Caco-2 (cell line): Measurements from ENCODE around the gene ARMS2. TPM values are rescaled to one million over a fixed set of nuclear protein-coding genes. Genes with fewer than 3 reads are reported as not detected.
A peak's percentile ranks its signal among the peaks of the same experiment; 100 is the strongest.

Experiments
- BruUV-seq: library from RNA; stranded (reverse); fragments of 400-500 nt; replicated peaks from 2 replicates; lab custom pipeline; 2021; lab: Mats Ljungman, UMichigan
- CTCF ChIA-PET: fragments of 300-600 bp; sonication (Branson Sonifier 250); formaldehyde crosslinking; loops from one replicate; lab custom pipeline; 2022; ENCODE audit warnings: antibody characterized with exemption; lab: Charles Lee
- POLR2A ChIA-PET: fragments of 300-600 bp; sonication (Branson Sonifier 250); formaldehyde crosslinking; loops from one replicate; lab custom pipeline; 2022; ENCODE audit warnings: antibody characterized with exemption; lab: Charles Lee
- DNase-seq, 2 experiments: peaks; one replicate each; pipeline versions ENCODE4 v3.0.0 to v3.0.0-alpha.2; 2020 to 2022
- H3K27me3 ChIP-seq: replicated peaks from 2 replicates; pipeline ENCODE4 v1.6.0; 2011; ENCODE audit warnings: low read length; ENCODE audit not compliant: control insufficient read depth, insufficient read depth
- H3K36me3 ChIP-seq: 2 replicates; pipeline ENCODE4 v1.5.1; 2011; ENCODE audit warnings: low read length; ENCODE audit not compliant: control insufficient read depth, insufficient read depth
- H3K4me1 ChIP-seq: fragments of 250-450 bp; sonication (Bioruptor Pico); 2 replicates; pipeline ENCODE4 v1.5.1; 2020; ENCODE audit warnings: mild to moderate bottlenecking
- H3K4me3 ChIP-seq: 2 replicates; pipeline ENCODE4 v1.5.1; 2011; ENCODE audit warnings: low read depth, mild to moderate bottlenecking, control low read depth, low read length
- H3K9me3 ChIP-seq: fragments of 250-450 bp; sonication (Bioruptor Pico); 2 replicates; pipeline ENCODE4 v1.5.1; 2020; ENCODE audit warnings: mild to moderate bottlenecking, moderate library complexity
- H3K27ac Mint-ChIP-seq: one replicate; pipeline ENCODE4 v1.8.0; 2022; ENCODE audit warnings: mixed read lengths; ENCODE audit not compliant: unreplicated experiment
- H3K27me3 Mint-ChIP-seq: one replicate; pipeline ENCODE4 v1.8.0; 2022; ENCODE audit warnings: mixed read lengths; ENCODE audit not compliant: insufficient read depth, unreplicated experiment
- H3K36me3 Mint-ChIP-seq: one replicate; pipeline ENCODE4 v1.8.0; 2022; ENCODE audit warnings: mild to moderate bottlenecking, mixed read lengths; ENCODE audit not compliant: insufficient read depth, unreplicated experiment
- H3K4me1 Mint-ChIP-seq: one replicate; pipeline ENCODE4 v1.8.0; 2022; ENCODE audit warnings: low read depth, mixed read lengths; ENCODE audit not compliant: unreplicated experiment
- H3K4me3 Mint-ChIP-seq: one replicate; pipeline ENCODE4 v1.8.0; 2022; ENCODE audit warnings: mild to moderate bottlenecking, moderate library complexity, mixed read lengths; ENCODE audit not compliant: unreplicated experiment
- H3K9me3 Mint-ChIP-seq: one replicate; pipeline ENCODE4 v1.8.0; 2022; ENCODE audit warnings: mixed read lengths; ENCODE audit not compliant: unreplicated experiment
- CTCF ChIP-seq, 2 experiments: fragments of 200-600 bp in 1 of 2; IDR thresholded peaks; 1 replicate in 1 of 2; 2 replicates in 1 of 2; pipeline versions ENCODE4 v1.5.1 to v1.8.0; 2011 to 2022; ENCODE audit warnings: antibody characterized with exemption in 1 of 2, control low read depth in 1 of 2, inconsistent platforms in 1 of 2, low read depth in 1 of 2, low read length in 1 of 2, mild to moderate bottlenecking in 1 of 2, moderate library complexity in 1 of 2; ENCODE audit not compliant: insufficient read depth in 1 of 2, severe bottlenecking in 1 of 2, unreplicated experiment in 1 of 2
- intact Hi-C: fragments of 100-400 bp; cut with micrococcal nuclease; formaldehyde crosslinking; loops from one replicate; pipeline ENCODE4 v1.10.0; 2022; ENCODE audit not compliant: unreplicated experiment
- total RNA-seq: library from RNA; stranded (reverse); gene quantifications from 2 replicates; pipeline ENCODE4 v1.2.3, GENCODE V29; 2022

Gene ARMS2
- total RNA-seq, 1 experiment from 2014 or later, result not detected

- ChIA-PET POLR2A (no interaction called here), CTCF (no interaction called here)
- Mint-ChIP-seq H3K27me3 (no peaks in the 10 kb centered on the region), H3K9me3 (no peaks in the 10 kb centered on the region), H3K27ac (no peak overlapping the region), H3K4me3 (no peak overlapping the region), H3K4me1 (no peaks in the 10 kb centered on the region), H3K36me3 (peaks cover 19% of the 10 kb centered on the region)
- Histone ChIP-seq H3K4me3 (no peak overlapping the region), H3K9me3 (no peaks in the 10 kb centered on the region), H3K36me3 (peaks cover 2% of the 10 kb centered on the region; the same call in 1 of the 2 replicates), H3K27me3 (no peaks in the 10 kb centered on the region), H3K4me1 (no peaks in the 10 kb centered on the region)
- intact Hi-C loops, result no loop called here
- TF ChIP-seq CTCF (IDR thresholded peaks at IDR 0.05; ENCODE audit: insufficient read depth in 1 of 2, low read depth in 1 of 2, low read length in 1 of 2, severe bottlenecking in 1 of 2, unreplicated experiment in 1 of 2), result no peak
- no TSS peak for BruUV-seq
- no peak for DNase-seq
These were observed 27.2 kb upstream of the ARMS2 start for GRCh38 chr10:122427280-122427679.

GRCh38 chr10:122435212-122435827, 19.1 kb upstream of the ARMS2 start:
- Histone ChIP-seq H3K4me1 (no peaks in the 10 kb centered on the region), H3K36me3 (no peaks in the 10 kb centered on the region), H3K27me3 (no peaks in the 10 kb centered on the region), H3K4me3 (no peak overlapping the region), H3K9me3 (no peaks in the 10 kb centered on the region)
- H3K27me3 Mint-ChIP-seq, result no peaks in the 10 kb centered on the region
- H3K4me1 Mint-ChIP-seq, result no peaks in the 10 kb centered on the region
- BruUV-seq, result no TSS peak
- ChIA-PET CTCF (interaction anchor here (0.6 to 4.1 kb wide), 7 partner anchors 61 to 167 kb away, joined by 3 to 46 read pairs (median 5); partner anchors contain the start of gene PLEKHA1), POLR2A (no interaction called here)
- no peak overlapping the region for H3K4me3 Mint-ChIP-seq
- peak in 1 of 2 experiments; percentile 49 for DNase-seq
- intact Hi-C loops, result loop anchor here (1.0 kb wide), 2 partner anchors 93 to 136 kb away; no protein-coding TSS in a partner anchor
- TF ChIP-seq CTCF (IDR thresholded peaks at IDR 0.05; ENCODE audit: insufficient read depth in 1 of 2, low read depth in 1 of 2, low read length in 1 of 2, severe bottlenecking in 1 of 2, unreplicated experiment in 1 of 2), result peak; percentile 45 to 87
- no peak overlapping the region for H3K27ac Mint-ChIP-seq
- peaks cover 18% of the 10 kb centered on the region for H3K36me3 Mint-ChIP-seq
- H3K9me3 Mint-ChIP-seq, result no peaks in the 10 kb centered on the region

- Mint-ChIP-seq H3K36me3 (peaks cover 16% of the 10 kb centered on the region), H3K9me3 (no peaks in the 10 kb centered on the region), H3K27ac (peak overlapping the region; percentile 16), H3K4me1 (peaks cover 9% of the 10 kb centered on the region), H3K4me3 (no peak overlapping the region), H3K27me3 (no peaks in the 10 kb centered on the region)
- DNase-seq, result no peak
- Histone ChIP-seq H3K9me3 (no peaks in the 10 kb centered on the region), H3K4me3 (no peak overlapping the region), H3K36me3 (no peaks in the 10 kb centered on the region), H3K4me1 (0 out of 2 replicates have a peak, but pooled peaks cover 4% of the 10 kb centered on the region), H3K27me3 (no peaks in the 10 kb centered on the region)
- TF ChIP-seq CTCF (IDR thresholded peaks at IDR 0.05; ENCODE audit: insufficient read depth in 1 of 2, low read depth in 1 of 2, low read length in 1 of 2, severe bottlenecking in 1 of 2, unreplicated experiment in 1 of 2), result no peak
- intact Hi-C loops, result no loop called here
- ChIA-PET POLR2A (no interaction called here), CTCF (interaction anchor here (0.7 to 1.1 kb wide), 2 partner anchors 118 to 143 kb away, joined by 3 to 4 read pairs; no protein-coding TSS in a partner anchor)
- BruUV-seq, result no TSS peak
These were observed 12.5 kb upstream of the ARMS2 start for GRCh38 chr10:122441961-122442360.
